ENCODE data around the gene KCTD10. TPM values are rescaled to one million over a fixed set of nuclear protein-coding genes. Genes with fewer than 3 reads are reported as not detected.

Gene KCTD10
- total RNA-seq, 1 experiment from 2014 or later = 44.7 TPM

- H3K4me3 Mint-ChIP-seq = peak overlapping the region; percentile 51
Measured at GRCh38 chr12:109459247-109459646, 17.9 kb downstream of the KCTD10 start.

More at GRCh38 chr12:109459247-109459646, 17.9 kb downstream of the KCTD10 start:
- POLR2A ChIA-PET = interaction anchor here (1.0 to 2.0 kb wide), 2 partner anchors 17 to 25 kb away, joined by 3 to 14 read pairs; partner anchors contain the start of genes KCTD10 and UBE3B
- Mint-ChIP-seq H3K27me3 (ENCODE audit: low read depth) (no peaks in the 10 kb centered on the region), H3K27ac (peak overlapping the region; percentile 99), H3K4me1 (peaks cover 74% of the 10 kb centered on the region), H3K36me3 (peaks cover 33% of the 10 kb centered on the region), H3K9me3 (no peaks in the 10 kb centered on the region)
- DNase-seq (ENCODE audit: low spot score) = no peak
- CTCF ChIA-PET = interaction anchor here (2.0 to 2.7 kb wide), 3 partner anchors 18 to 31 kb away, joined by 8 to 34 read pairs (median 24); partner anchors contain the start of genes KCTD10 and UBE3B
- TF ChIP-seq IRF1 (CRISPR knock-in tag; IDR thresholded peaks at IDR 0.05) (no peak), ZNF281 (CRISPR knock-in tag; IDR thresholded peaks at IDR 0.05) (no peak), ZNF671 (CRISPR knock-in tag; IDR thresholded peaks at IDR 0.05) (no peak), TCF7 (CRISPR knock-in tag; IDR thresholded peaks at IDR 0.05; ENCODE audit: low read depth) (no peak), ZNF512 (CRISPR knock-in tag; IDR thresholded peaks at IDR 0.05; ENCODE audit: borderline replicate concordance) (no peak), ETV6 (CRISPR knock-in tag; IDR thresholded peaks at IDR 0.05) (no peak), ZNF219 (CRISPR knock-in tag; IDR thresholded peaks at IDR 0.05; ENCODE audit: borderline replicate concordance) (no peak), IRF2 (CRISPR knock-in tag; IDR thresholded peaks at IDR 0.05; ENCODE audit: borderline replicate concordance, low read depth) (no peak), ELF4 (CRISPR knock-in tag; IDR thresholded peaks at IDR 0.05; ENCODE audit: low read depth) (no peak), MXD4 (CRISPR knock-in tag; IDR thresholded peaks at IDR 0.05; ENCODE audit: borderline replicate concordance) (no peak), RORB (CRISPR knock-in tag; IDR thresholded peaks at IDR 0.05) (no peak)
- TF ChIP-seq, protein P1, sequence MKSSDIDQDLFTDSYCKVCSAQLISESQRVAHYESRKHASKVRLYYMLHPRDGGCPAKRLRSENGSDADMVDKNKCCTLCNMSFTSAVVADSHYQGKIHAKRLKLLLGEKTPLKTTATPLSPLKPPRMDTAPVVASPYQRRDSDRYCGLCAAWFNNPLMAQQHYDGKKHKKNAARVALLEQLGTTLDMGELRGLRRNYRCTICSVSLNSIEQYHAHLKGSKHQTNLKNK (CRISPR knock-in tag; IDR thresholded peaks at IDR 0.05) = no peak
- TF ChIP-seq, protein P2, sequence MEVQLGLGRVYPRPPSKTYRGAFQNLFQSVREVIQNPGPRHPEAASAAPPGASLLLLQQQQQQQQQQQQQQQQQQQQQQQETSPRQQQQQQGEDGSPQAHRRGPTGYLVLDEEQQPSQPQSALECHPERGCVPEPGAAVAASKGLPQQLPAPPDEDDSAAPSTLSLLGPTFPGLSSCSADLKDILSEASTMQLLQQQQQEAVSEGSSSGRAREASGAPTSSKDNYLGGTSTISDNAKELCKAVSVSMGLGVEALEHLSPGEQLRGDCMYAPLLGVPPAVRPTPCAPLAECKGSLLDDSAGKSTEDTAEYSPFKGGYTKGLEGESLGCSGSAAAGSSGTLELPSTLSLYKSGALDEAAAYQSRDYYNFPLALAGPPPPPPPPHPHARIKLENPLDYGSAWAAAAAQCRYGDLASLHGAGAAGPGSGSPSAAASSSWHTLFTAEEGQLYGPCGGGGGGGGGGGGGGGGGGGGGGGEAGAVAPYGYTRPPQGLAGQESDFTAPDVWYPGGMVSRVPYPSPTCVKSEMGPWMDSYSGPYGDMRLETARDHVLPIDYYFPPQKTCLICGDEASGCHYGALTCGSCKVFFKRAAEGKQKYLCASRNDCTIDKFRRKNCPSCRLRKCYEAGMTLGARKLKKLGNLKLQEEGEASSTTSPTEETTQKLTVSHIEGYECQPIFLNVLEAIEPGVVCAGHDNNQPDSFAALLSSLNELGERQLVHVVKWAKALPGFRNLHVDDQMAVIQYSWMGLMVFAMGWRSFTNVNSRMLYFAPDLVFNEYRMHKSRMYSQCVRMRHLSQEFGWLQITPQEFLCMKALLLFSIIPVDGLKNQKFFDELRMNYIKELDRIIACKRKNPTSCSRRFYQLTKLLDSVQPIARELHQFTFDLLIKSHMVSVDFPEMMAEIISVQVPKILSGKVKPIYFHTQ (CRISPR knock-in tag; IDR thresholded peaks at IDR 0.05) = no peak
- TF ChIP-seq, protein P3, sequence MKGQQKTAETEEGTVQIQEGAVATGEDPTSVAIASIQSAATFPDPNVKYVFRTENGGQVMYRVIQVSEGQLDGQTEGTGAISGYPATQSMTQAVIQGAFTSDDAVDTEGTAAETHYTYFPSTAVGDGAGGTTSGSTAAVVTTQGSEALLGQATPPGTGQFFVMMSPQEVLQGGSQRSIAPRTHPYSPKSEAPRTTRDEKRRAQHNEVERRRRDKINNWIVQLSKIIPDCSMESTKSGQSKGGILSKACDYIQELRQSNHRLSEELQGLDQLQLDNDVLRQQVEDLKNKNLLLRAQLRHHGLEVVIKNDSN (CRISPR knock-in tag; IDR thresholded peaks at IDR 0.05) = no peak
- ATAC-seq = peak; percentile 1; the same call in 1 of the 2 replicates
